ENCODE measurements around the gene HMG20B. TPM values are rescaled to one million over a fixed set of nuclear protein-coding genes. Genes with fewer than 3 reads are reported as not detected.

The HMG20B gene
- polyA plus RNA-seq, 1 of the 3 experiments (the other 2 are of a cell fraction), result 92.0 TPM

DNA sequence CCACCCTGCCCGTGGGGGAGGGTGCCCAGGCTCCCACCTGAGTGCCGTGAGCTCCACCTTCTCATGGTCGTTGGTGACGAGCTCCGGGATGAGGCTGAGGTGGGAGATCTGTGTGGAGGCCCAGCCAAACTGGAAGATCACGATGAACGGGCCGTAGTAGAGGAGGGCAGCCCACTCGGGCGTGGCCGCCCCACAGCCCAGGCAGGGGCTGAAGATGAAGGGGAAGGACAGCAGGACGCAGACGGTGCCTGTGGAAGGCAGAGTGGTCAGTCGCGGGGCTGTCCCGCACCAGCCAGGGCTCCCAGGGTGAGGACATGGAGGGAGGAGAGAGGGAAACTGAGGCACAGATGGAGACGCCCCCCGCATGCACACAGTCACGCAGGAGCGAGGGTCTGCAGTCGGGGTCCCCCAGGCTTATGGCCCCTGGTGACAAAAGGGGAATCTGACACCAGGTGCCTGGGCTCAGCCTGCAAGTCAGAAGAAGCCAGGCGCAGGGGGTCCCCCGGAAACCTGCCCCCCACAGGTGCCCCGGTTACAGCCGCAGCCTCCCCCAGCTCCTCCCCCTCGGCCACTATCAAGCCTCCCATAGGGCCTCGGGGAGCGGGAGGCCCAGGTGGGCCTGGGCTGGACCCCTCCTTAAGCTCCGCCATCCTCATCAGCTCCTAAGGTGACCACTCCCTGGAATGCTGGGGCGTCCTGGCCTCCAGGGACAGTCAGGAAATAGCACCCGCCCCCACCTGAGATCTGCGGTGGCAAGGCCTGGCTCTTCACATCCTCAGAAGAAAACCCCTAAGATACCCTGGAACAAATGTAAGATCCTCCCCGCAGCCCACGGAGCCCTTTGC is 21.6 kb upstream of the HMG20B start:
- H3K79me2 ChIP-seq (ENCODE audit: insufficient read depth), result peaks cover 51% of the 10 kb centered on the region
- H3K9me2 ChIP-seq, result no peaks in the 10 kb centered on the region
- no peak overlapping the region for H3K9ac ChIP-seq
- H3K4me2 ChIP-seq, result no peak overlapping the region
- CTCF ChIA-PET, result interaction anchor here (1.1 kb wide), 1 partner anchor 35 kb away, joined by 4 read pairs; no protein-coding TSS in a partner anchor
- H3K4me3 ChIP-seq (ENCODE audit: low read depth in 2 of 2, low read length in 1 of 2), result no peak overlapping the region
- no peak overlapping the region for H3K27ac ChIP-seq (ENCODE audit: low read depth in 2 of 2, low read length in 1 of 2)
- peaks cover 10% of the 10 kb centered on the region; the same call in 1 of the 2 replicates for H4K20me1 ChIP-seq (ENCODE audit: insufficient read depth)
- H3K36me3 ChIP-seq (replicated peaks in 1 of 2; ENCODE audit: control insufficient read depth in 1 of 2, insufficient read depth in 2 of 2, low read length in 1 of 2), result peaks cover 0 to 19% of the 10 kb centered on the region in 2 experiments
- POLR2A ChIA-PET, result no interaction called here
- TF ChIP-seq, protein P1, sequence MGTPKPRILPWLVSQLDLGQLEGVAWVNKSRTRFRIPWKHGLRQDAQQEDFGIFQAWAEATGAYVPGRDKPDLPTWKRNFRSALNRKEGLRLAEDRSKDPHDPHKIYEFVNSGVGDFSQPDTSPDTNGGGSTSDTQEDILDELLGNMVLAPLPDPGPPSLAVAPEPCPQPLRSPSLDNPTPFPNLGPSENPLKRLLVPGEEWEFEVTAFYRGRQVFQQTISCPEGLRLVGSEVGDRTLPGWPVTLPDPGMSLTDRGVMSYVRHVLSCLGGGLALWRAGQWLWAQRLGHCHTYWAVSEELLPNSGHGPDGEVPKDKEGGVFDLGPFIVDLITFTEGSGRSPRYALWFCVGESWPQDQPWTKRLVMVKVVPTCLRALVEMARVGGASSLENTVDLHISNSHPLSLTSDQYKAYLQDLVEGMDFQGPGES (IDR thresholded peaks at IDR 0.05; ENCODE audit: low read depth, low read length), result no peak
- peaks cover 3 to 9% of the 10 kb centered on the region in 2 experiments; a peak in 1 of 4 replicates for H3K4me1 ChIP-seq (ENCODE audit: control insufficient read depth in 1 of 2, insufficient read depth in 2 of 2, low read depth in 1 of 2, low read length in 1 of 2)
- no peaks in the 10 kb centered on the region for H3K9me3 ChIP-seq
- H3F3A ChIP-seq (replicated peaks; ENCODE audit: insufficient read depth), result peaks cover 7% of the 10 kb centered on the region
- no peak overlapping the region for H2AFZ ChIP-seq (ENCODE audit: low read depth)
- 97% methylated on average over 16 of the region's 34 CpGs for WGBS (ENCODE audit: low lambda C conversion rate)
- DNase-seq, result peak; percentile 17
- no peaks in the 10 kb centered on the region for H3K27me3 ChIP-seq (ENCODE audit: insufficient read depth)

DNA sequence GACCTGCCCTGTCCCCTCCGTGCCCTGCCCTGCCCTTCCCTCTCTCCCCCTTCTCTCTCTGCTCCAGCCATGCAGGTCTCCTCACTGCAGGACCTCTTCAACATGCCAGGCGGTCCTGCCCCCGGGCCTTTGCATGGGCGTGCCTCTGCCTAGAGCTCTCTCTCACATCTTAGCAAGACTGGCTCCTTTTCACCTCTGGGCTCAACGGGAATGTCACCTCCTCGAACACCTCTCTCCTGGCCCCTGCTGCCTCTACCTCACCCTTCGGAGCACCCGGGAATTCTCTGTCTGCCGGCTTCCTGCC is 21.0 kb upstream of the HMG20B start:
- no peak overlapping the region for H3K27ac ChIP-seq (ENCODE audit: low read depth in 2 of 2, low read length in 1 of 2)
- ChIA-PET POLR2A (no interaction called here), CTCF (no interaction called here)
- H3K9me3 ChIP-seq, result no peaks in the 10 kb centered on the region
- no peaks in the 10 kb centered on the region for H3K9me2 ChIP-seq
- H3K27me3 ChIP-seq (ENCODE audit: insufficient read depth), result no peaks in the 10 kb centered on the region
- H3K79me2 ChIP-seq (ENCODE audit: insufficient read depth), result peaks cover 57% of the 10 kb centered on the region
- no peak overlapping the region for H3K4me2 ChIP-seq
- peaks cover 7% of the 10 kb centered on the region for H3F3A ChIP-seq (replicated peaks; ENCODE audit: insufficient read depth)
- peaks cover 0 to 15% of the 10 kb centered on the region in 2 experiments for H3K36me3 ChIP-seq (replicated peaks in 1 of 2; ENCODE audit: control insufficient read depth in 1 of 2, insufficient read depth in 2 of 2, low read length in 1 of 2)
- DNase-seq, result peak; percentile 8
- no peak overlapping the region for H3K4me3 ChIP-seq (ENCODE audit: low read depth in 2 of 2, low read length in 1 of 2)
- H3K4me1 ChIP-seq (ENCODE audit: control insufficient read depth in 1 of 2, insufficient read depth in 2 of 2, low read depth in 1 of 2, low read length in 1 of 2), result peaks cover 3 to 15% of the 10 kb centered on the region in 2 experiments; a peak in 1 of 4 replicates
- H2AFZ ChIP-seq (ENCODE audit: low read depth), result no peak overlapping the region
- peaks cover 11% of the 10 kb centered on the region; the same call in 1 of the 2 replicates for H4K20me1 ChIP-seq (ENCODE audit: insufficient read depth)
- no peak overlapping the region for H3K9ac ChIP-seq
- 99% methylated on average over 9 of the region's 9 CpGs for WGBS (ENCODE audit: low lambda C conversion rate)
- TF ChIP-seq PBX3 (IDR thresholded peaks at IDR 0.05) (no peak), FOXM1 (IDR thresholded peaks at IDR 0.05; ENCODE audit: low read depth) (no peak), EZH2phosphoT487 (IDR thresholded peaks at IDR 0.05; ENCODE audit: borderline replicate concordance, low read depth) (no peak), RCOR1 (IDR thresholded peaks at IDR 0.05; ENCODE audit: low read length) (no peak), SMC3 (IDR thresholded peaks at IDR 0.05; ENCODE audit: low read depth, low read length) (no peak), ZBTB33 (IDR thresholded peaks at IDR 0.05; ENCODE audit: borderline replicate concordance, low read depth) (no peak), SIN3A (IDR thresholded peaks at IDR 0.05; ENCODE audit: borderline replicate concordance, low read depth, low read length) (no peak), FOSL2 (IDR thresholded peaks at IDR 0.05; ENCODE audit: borderline replicate concordance, low read depth) (no peak)
- TF ChIP-seq, protein P1 (IDR thresholded peaks at IDR 0.05; ENCODE audit: low read depth, low read length), result no peak
- TF ChIP-seq, protein P2, sequence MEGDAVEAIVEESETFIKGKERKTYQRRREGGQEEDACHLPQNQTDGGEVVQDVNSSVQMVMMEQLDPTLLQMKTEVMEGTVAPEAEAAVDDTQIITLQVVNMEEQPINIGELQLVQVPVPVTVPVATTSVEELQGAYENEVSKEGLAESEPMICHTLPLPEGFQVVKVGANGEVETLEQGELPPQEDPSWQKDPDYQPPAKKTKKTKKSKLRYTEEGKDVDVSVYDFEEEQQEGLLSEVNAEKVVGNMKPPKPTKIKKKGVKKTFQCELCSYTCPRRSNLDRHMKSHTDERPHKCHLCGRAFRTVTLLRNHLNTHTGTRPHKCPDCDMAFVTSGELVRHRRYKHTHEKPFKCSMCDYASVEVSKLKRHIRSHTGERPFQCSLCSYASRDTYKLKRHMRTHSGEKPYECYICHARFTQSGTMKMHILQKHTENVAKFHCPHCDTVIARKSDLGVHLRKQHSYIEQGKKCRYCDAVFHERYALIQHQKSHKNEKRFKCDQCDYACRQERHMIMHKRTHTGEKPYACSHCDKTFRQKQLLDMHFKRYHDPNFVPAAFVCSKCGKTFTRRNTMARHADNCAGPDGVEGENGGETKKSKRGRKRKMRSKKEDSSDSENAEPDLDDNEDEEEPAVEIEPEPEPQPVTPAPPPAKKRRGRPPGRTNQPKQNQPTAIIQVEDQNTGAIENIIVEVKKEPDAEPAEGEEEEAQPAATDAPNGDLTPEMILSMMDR (IDR thresholded peaks at IDR 0.05), result no peak
- TF ChIP-seq, protein P3, sequence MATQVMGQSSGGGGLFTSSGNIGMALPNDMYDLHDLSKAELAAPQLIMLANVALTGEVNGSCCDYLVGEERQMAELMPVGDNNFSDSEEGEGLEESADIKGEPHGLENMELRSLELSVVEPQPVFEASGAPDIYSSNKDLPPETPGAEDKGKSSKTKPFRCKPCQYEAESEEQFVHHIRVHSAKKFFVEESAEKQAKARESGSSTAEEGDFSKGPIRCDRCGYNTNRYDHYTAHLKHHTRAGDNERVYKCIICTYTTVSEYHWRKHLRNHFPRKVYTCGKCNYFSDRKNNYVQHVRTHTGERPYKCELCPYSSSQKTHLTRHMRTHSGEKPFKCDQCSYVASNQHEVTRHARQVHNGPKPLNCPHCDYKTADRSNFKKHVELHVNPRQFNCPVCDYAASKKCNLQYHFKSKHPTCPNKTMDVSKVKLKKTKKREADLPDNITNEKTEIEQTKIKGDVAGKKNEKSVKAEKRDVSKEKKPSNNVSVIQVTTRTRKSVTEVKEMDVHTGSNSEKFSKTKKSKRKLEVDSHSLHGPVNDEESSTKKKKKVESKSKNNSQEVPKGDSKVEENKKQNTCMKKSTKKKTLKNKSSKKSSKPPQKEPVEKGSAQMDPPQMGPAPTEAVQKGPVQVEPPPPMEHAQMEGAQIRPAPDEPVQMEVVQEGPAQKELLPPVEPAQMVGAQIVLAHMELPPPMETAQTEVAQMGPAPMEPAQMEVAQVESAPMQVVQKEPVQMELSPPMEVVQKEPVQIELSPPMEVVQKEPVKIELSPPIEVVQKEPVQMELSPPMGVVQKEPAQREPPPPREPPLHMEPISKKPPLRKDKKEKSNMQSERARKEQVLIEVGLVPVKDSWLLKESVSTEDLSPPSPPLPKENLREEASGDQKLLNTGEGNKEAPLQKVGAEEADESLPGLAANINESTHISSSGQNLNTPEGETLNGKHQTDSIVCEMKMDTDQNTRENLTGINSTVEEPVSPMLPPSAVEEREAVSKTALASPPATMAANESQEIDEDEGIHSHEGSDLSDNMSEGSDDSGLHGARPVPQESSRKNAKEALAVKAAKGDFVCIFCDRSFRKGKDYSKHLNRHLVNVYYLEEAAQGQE (IDR thresholded peaks at IDR 0.05; ENCODE audit: low read depth, low read length), result no peak
